GM18505 (cell line): ENCODE measurements around the gene GABBR2.

ENCODE experiments used
- ATAC-seq: cut with Tn5 transposase; IDR thresholded peaks from one replicate; pipeline ENCODE4 v1.9.1; 2021; ENCODE audit not compliant: unreplicated experiment
- POLR2A ChIP-seq: IDR thresholded peaks from 4 replicates; pipeline ENCODE4 v1.6.1; 2011; ENCODE audit warnings: borderline replicate concordance; ENCODE audit not compliant: insufficient read depth, insufficient read length; ENCODE audit errors: extremely low read depth

Gene GABBR2

DNA sequence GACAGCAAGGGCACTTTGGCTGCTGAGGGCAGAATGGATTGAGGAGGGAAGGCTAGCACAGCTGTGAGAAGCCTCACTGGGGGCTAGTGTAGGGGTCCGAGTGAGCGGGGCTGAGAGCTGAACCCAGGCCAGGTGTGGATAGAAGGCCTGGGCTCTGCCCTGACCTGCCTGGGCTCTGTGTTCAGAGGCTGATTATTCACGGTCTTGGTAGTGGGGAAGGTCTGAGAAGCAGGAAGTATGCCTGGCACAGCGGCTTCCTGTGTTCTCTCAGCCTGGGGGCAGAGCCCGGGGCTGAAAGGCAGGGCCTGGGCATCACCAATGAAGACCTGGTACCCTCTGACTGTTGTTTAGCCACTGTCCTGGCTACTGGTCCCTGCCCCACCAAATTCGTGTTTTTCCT, 316.9 kb downstream of the GABBR2 start:
- no peak for TF ChIP-seq POLR2A
- no peak for ATAC-seq

DNA sequence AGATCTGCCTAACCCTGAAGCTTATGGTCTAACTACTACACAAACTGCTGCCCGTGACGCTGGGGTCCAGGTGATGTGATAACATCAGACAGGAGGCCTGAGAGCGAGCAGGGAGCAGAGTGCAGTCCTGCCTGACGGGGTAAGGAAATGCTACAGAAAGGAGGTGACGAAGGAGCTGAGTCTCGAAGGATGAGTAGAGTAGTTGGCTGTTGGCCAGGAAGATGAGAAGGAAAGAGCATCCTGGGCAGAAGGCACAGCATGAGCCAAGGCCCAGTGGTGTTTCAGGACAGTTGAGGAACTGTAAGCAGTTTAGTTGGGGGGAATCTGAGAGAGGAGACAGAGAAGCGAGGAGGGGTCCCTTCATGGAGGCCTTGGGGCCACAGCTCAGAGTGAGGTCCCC, 317.3 kb downstream of the GABBR2 start:
- ATAC-seq, result no peak
- TF ChIP-seq POLR2A, result no peak

DNA sequence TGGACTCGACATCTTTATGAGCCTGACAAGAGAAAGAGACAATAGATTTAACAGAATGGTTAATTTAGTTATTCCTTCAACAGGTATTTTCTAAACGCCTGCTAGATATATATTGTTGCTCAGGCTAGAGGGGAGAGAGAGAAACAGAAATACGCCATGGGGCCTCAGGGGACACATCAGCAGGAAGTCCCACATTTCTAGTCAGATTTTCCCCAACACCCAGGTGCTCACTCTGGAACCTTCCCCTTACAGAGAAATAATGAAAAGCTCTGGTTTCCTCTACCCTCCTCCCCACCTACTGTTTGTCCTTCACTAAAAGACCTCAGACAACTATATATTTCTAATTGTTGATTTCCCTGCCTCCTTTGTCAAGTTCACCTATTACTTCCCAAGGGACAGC, 323.0 kb downstream of the GABBR2 start:
- TF ChIP-seq POLR2A, result no peak
- ATAC-seq, result no peak

DNA sequence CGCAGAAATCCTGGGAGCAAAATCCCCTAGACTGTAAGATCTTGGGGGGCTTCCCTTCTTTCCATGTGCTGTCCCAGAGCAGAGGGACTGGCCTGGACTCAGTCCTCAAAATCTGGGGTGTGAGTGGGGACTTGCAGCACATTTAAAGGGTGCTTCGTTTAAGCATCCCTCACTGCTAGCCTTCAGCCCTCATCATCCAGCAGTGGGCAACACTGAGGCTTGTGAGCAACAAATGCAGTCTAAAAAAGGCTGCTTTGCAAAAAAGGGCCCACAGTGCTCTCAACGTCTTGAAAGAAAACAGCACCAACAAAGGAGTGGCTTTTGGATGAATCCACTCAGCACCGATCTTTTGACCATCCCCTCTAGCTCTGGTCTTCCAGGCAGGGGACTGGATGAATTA, 325.0 kb downstream of the GABBR2 start:
- ATAC-seq, result no peak
- TF ChIP-seq POLR2A, result no peak

DNA sequence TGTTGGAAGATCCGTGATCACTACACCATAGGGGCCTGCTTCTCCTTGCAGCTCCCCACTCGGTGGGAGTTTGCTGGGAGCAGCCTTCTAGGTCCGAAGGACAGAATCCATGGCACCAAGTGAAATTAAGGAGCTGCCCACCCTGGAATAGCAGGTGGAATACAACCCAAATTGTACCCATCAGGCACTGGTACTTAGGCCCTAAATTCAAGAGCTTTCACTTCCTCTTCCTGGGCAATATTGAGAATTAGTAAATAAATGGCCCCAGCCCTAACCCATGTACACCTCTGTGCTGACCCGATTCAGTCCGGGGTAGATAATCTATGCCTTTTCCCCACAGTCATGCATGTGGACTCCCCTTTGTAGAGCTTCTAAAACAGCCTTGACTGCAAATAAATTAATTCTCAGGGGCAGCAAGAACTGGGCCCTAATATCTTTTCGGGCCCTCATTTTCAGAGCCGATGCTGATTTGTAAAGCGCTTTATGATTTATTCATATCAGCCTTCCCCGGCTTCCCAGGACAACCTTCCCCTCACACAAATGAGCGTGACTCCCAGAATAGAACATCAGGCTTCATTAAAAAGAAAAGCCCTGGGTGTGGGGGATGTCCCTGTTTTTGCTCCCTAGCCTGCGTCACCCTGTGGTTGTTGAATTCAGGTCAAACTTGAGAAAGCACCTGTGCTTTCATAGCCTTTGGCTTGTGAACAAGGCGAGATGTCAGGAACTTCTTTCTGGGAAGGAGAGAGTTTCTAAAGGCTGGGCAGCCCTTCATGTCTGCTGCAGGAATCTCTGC, 327.2 kb downstream of the GABBR2 start:
- ATAC-seq, result no peak

DNA sequence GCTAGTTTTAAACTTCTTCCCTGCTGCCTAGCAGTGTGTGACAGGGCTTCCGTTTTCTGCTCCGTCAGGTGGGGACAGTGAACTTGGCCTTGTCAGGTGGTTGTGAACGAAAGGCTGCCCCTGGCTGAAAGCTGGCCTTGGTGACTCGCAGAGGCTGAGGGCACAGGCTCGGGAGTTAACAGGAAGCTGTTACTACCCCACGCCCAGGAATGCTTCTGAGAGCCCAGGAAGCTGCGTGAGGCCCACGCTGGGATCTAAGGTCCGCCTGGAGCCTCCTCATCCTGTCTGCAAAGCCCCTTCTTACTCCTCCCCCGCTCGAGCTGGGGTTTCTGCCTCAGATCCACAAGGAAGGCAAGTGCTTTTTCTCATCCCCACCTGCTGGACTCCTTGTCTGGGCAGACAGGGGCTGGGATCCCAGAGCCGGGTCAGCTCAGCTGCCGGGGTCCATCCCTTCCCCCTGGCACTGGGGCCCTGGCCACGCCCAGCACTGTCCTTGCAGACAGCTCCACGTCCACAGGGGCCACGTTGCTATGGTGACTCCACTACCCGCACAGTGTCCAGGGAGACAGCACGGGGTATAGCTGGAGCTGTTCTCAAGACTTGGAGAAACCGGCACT, 328.6 kb downstream of the GABBR2 start:
- TF ChIP-seq POLR2A, result no peak
- no peak for ATAC-seq

More for the DNA sequence above, 327.2 kb downstream of the GABBR2 start:
- TF ChIP-seq POLR2A, result no peak

DNA sequence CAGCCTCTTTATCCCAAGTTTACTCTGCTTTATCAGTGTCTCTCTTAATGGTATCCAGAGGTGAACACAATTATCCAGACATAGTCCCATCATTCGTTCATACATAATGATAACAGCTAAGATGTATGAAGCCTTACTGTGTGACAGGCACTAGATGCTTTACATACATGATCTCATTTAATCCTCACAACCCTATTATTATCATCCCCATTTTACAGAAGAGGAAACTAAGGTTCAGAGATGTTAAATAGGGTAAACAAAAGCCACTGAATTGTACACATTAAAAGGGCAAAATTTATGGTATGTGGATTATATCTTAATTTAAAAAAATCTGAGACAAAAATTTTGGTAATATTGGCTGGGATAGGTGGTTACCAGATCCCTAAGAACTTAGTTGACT, 329.2 kb downstream of the GABBR2 start:
- no peak for ATAC-seq
- no peak for TF ChIP-seq POLR2A

DNA sequence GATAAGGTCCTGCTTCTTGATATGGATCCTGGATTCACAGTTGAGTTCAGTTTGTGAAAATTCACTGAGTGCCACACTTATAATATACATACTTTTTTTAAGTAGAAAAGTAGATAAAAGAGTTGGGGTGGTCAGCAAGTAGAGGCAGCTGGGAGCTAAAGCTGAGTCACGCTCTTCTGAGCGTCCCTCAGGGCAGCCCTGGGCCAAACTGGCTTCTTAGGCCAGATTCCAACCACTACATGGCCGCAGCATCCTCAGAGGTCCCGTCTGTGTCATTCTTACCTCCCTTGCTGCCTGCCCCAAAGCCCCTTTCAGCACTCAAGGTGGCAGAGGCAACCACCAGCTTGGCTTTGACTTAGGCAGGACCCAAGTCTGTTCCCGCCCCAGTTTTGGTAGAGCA, 329.9 kb downstream of the GABBR2 start:
- no peak for ATAC-seq
- no peak for TF ChIP-seq POLR2A

DNA sequence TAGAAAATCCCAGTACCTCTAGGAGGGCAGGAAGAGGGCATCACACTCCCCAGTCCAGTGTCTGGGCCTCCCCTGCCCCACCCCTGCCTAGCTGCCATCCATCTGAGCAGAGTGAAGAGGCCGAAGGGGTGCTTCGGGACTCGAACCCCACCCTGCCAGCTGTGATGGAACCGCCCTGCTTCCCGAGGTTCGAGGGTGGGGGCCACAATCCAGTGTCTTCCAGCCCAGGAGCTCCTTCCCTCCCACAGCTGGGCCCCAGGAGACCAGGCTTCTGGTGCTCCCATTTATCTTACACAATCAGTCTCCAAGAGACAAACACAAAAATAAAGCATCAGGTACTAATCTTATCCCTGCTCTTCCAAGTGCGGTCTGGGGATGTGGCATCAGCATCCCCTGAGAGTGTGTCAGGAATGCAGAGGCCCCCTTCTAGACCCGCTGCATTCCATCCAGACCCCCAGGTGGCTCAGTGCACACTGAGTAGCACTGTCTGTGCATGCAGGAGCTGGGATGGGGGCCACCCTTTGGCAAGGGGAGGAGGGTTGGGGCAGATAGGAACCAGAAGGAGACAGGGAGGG, 330.4 kb downstream of the GABBR2 start:
- no peak for ATAC-seq
- no peak for TF ChIP-seq POLR2A

DNA sequence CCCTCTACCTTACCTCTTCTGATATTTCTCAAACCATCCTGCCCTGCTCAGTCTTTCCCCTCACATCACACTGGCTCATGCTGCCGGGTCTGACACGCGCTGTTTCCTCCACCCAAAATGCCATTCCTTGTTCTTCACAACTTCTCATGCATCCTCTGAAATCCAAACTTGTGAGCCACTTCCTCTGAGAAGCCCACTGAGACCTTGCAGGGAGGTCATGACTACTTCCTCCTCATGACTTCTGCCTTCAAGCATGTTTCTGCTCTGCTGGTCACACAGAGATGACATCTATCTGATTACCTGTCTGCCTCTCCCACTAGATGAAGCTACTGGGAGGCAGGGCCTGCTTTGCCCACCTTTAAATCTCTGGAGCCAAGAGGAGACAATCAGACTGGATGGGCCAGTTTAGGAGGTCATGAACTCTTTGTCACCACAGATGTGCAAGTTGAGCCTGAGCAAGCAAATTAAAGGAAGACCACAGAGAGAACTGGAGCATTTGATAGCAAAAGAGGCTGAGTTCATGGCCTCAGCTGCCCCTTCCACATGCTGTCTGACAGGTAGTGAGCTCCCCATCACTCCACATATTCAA, 333.5 kb downstream of the GABBR2 start:
- ATAC-seq, result peak; percentile 49
- TF ChIP-seq POLR2A, result no peak

DNA sequence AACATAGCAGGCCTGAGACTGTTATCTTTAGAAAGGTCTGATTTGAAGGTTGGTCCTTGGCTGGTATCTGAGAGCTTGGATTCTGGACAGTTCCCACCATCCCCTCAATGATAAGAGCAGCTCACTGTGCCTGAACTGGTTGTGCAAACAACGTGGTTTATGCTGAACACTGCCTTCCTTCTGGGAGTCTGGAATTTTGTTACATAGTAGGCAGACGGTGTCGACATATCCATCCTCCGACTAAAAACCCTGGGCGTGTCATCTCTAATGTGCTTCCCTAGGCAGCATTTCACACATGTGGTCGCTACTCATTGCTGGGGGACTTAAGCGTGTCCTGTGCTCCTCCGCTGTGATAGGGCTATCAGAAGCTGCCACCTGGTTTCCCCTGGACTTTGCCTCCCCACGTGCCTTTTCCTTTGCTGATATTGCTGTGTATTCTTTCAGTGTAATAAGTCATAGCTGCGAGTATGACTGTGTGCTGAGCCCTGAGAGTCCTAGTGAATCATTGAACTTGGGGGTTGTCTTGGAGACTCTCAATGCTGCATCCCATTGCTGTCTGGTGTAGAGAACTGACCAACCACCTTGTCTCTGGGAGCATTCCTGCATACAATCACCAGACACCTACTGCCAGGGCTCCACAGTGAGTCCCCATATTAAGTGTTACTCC, 334.2 kb downstream of the GABBR2 start:
- peak; percentile 13 for ATAC-seq
- no peak for TF ChIP-seq POLR2A

DNA sequence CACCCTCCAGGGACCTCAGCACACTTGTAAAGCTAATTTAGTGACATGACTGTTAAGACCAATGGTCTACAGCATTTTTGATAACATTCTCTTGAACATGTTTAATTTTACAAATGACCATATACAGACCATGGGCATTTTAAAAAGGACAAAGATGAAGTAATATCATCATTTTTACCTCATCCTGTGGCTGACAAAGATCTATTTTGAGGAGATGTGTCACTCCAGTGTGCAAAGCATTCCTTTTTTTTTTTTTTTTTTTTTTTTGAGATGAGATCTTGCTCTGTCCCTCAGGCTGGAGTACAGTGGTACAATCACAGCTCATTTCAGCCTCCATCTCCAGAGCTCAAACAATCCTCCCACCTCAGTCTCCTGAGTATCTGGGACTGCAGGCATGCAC, 335.1 kb downstream of the GABBR2 start:
- no peak for ATAC-seq
- TF ChIP-seq POLR2A, result no peak

DNA sequence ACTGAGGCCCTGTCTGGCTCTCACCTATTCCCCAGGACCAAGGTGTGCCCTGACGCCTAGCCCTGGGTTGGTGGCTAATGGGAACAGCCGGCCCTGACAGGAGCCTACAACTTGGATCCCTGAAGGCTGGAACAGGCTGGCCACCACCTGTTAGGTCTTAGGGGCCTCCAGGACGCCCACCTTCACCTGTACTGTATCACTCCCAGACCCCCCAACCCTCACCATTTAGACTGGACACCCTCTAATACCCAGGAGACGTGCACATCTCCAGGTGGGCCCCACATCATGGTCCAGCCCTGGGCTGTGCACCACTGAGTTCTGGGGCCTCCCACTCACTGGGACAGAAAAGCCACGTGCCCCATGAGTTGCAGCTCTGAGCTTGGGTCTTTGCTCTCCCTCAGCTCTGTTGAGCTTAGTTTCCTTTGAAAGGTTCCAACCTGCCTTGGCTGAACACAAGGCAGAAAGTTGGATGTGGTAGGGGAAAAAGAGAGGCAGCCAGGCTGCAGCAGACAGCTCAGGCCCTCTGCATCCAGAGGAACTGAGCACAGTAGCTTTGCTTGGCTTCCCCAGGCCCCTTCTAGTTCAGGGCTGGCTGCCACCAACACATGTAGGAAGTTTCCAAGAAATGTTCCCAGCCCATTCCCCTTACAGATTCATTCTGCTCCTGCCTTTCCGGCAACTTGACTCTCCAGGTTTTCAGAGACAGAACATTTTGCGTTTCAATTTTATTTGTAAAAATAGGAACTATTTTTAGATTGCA, 336.5 kb downstream of the GABBR2 start:
- TF ChIP-seq POLR2A, result no peak
- no peak for ATAC-seq

DNA sequence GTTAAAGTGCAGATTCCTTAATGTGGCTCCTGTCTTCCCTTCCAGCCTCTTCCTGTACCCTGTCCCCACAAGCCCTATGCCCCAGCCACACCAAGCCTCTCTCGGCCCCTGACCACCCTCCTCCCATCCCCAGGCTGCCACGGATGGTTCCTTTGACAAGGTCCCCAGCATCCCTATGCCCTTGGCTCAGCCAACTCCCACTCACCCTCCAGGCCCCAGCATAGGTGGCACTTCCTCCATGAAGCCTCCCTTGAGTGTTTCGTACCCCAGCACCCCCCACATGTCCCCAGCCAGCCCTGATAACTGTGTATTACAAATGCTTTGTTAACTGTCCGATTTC, 337.8 kb downstream of the GABBR2 start:
- TF ChIP-seq POLR2A, result no peak
- no peak for ATAC-seq
